SK-N-SH (cell line): ENCODE measurements around the gene FIGN. TPM values are rescaled to one million over a fixed set of nuclear protein-coding genes. Genes with fewer than 3 reads are reported as not detected.

ENCODE experiments used
- CTCF ChIA-PET: fragments of 300-600, 350-600 bp; formaldehyde crosslinking; extraction: SDS; loops from one replicate; lab custom pipeline; 2021; lab: Yijun Ruan, JAX
- POLR2A ChIA-PET: fragments of 350-600 bp; sonication (Branson Sonifier 250); formaldehyde crosslinking; extraction: SDS; loops from one replicate; lab custom pipeline; 2020; ENCODE audit warnings: antibody characterized with exemption, inconsistent platforms; lab: Yijun Ruan, JAX
- DNase-seq: peaks from one replicate; pipeline ENCODE4 v3.0.0; 2012
- H2AFZ ChIP-seq: fragments of 200-600 bp; sonication (generic); 2 replicates; pipeline ENCODE4 v1.8.1; 2016; ENCODE audit warnings: antibody characterized with exemption, mild to moderate bottlenecking, low read depth
- H3F3A ChIP-seq: fragments of 200-600 bp; sonication (generic); replicated peaks from 2 replicates; pipeline ENCODE3; 2016; ENCODE audit warnings: antibody characterized with exemption, mild to moderate bottlenecking; ENCODE audit not compliant: insufficient read depth
- H3K27ac ChIP-seq, 2 experiments: fragments of 200-500 bp in 1 of 2; fragments of 200-600 bp in 1 of 2; sonication (Bioruptor generic) in 1 of 2; sonication (generic), shearing (Covaris generic) in 1 of 2; 2 replicates each; pipeline versions ENCODE4 v1.5.1 to v1.6.1; 2014 to 2016; ENCODE audit warnings: low read depth in 2 of 2, inconsistent platforms in 1 of 2, low read length in 1 of 2, mild to moderate bottlenecking in 1 of 2, mixed read lengths in 1 of 2
- H3K27me3 ChIP-seq: fragments of 200-600 bp; sonication (generic), shearing (Covaris generic); 2 replicates; pipeline ENCODE4 v1.6.1; 2016; ENCODE audit warnings: mixed run types; ENCODE audit not compliant: insufficient read depth
- H3K36me3 ChIP-seq, 2 experiments: fragments of 200-500 bp in 1 of 2; fragments of 200-600 bp in 1 of 2; sonication (Bioruptor generic) in 1 of 2; sonication (generic) in 1 of 2; replicated peaks in 1 of 2; 2 replicates each; pipeline versions ENCODE3 to v1.5.1; 2014 to 2016; ENCODE audit warnings: low read length in 1 of 2, mild to moderate bottlenecking in 1 of 2; ENCODE audit not compliant: insufficient read depth in 2 of 2, control insufficient read depth in 1 of 2
- H3K4me1 ChIP-seq, 2 experiments: fragments of 200-500 bp in 1 of 2; fragments of 200-600 bp in 1 of 2; sonication (Bioruptor generic) in 1 of 2; sonication (generic), shearing (Covaris generic) in 1 of 2; 2 replicates each; pipeline versions ENCODE4 v1.5.1 to v1.6.1; 2014 to 2016; ENCODE audit warnings: low read depth in 1 of 2, low read length in 1 of 2, mixed run types in 1 of 2; ENCODE audit not compliant: insufficient read depth in 2 of 2, control insufficient read depth in 1 of 2
- H3K4me2 ChIP-seq: fragments of 200-600 bp; sonication (generic), shearing (Covaris generic); 2 replicates; pipeline ENCODE4 v1.6.1; 2017; ENCODE audit warnings: mixed run types
- H3K4me3 ChIP-seq, 2 experiments: fragments of 200-500 bp in 1 of 2; fragments of 200-600 bp in 1 of 2; sonication (Bioruptor generic) in 1 of 2; sonication (generic), shearing (Covaris generic) in 1 of 2; 2 replicates each; pipeline versions ENCODE4 v1.5.1 to v1.8.1; 2014 to 2016; ENCODE audit warnings: low read depth in 2 of 2, inconsistent platforms in 1 of 2, low read length in 1 of 2, mild to moderate bottlenecking in 1 of 2, mixed read lengths in 1 of 2, moderate library complexity in 1 of 2
- H3K79me2 ChIP-seq: fragments of 200-600 bp; sonication (generic); 2 replicates; pipeline ENCODE4 v1.8.1; 2017; ENCODE audit warnings: mild to moderate bottlenecking; ENCODE audit not compliant: insufficient read depth
- H3K9ac ChIP-seq: fragments of 200-600 bp; sonication (generic); 2 replicates; pipeline ENCODE4 v1.6.1; 2017; ENCODE audit warnings: mixed run types
- H3K9me2 ChIP-seq: fragments of 200-600 bp; sonication (generic); 2 replicates; pipeline ENCODE4 v1.6.1; 2017; ENCODE audit warnings: mixed run types
- H3K9me3 ChIP-seq: fragments of 200-600 bp; sonication (generic); 2 replicates; pipeline ENCODE4 v1.6.1; 2017; ENCODE audit warnings: mixed run types, mild to moderate bottlenecking, moderate library complexity
- H4K20me1 ChIP-seq: fragments of 200-600 bp; sonication (generic); 2 replicates; pipeline ENCODE4 v1.6.1; 2017; ENCODE audit warnings: mild to moderate bottlenecking, mixed run types; ENCODE audit not compliant: insufficient read depth
- ELF1 ChIP-seq: IDR thresholded peaks from 2 replicates; pipeline ENCODE4 v1.4.0; 2012
- EP300 ChIP-seq, 2 experiments: IDR thresholded peaks; 2 replicates each; pipeline versions ENCODE4 v1.4.0 to v1.6.1; 2012; ENCODE audit warnings: borderline replicate concordance in 1 of 2, low read depth in 1 of 2, low read length in 1 of 2
- FOSL2 ChIP-seq: IDR thresholded peaks from 2 replicates; pipeline ENCODE4 v1.4.0; 2012; ENCODE audit warnings: low read depth, mild to moderate bottlenecking, moderate library complexity, borderline replicate concordance
- FOXJ3 ChIP-seq: sonication (generic); formaldehyde crosslinking; IDR thresholded peaks from 2 replicates; pipeline ENCODE4 v1.5.1; 2020; ENCODE audit warnings: mild to moderate bottlenecking, missing genetic modification reagents
- FOXM1 ChIP-seq: IDR thresholded peaks from 2 replicates; pipeline ENCODE4 v1.4.0; 2012; ENCODE audit warnings: low read depth, mild to moderate bottlenecking
- GABPA ChIP-seq: IDR thresholded peaks from 2 replicates; pipeline ENCODE4 v1.4.0; 2012; ENCODE audit warnings: low read depth, mild to moderate bottlenecking
- IRF3 ChIP-seq: fragments of 150-350 bp; IDR thresholded peaks from 2 replicates; pipeline ENCODE4 v1.6.1; 2016; ENCODE audit warnings: mild to moderate bottlenecking, low read depth, low read length
- JUND ChIP-seq: IDR thresholded peaks from 2 replicates; pipeline ENCODE4 v1.4.0; 2012
- MAX ChIP-seq: IDR thresholded peaks from 2 replicates; pipeline ENCODE4 v1.4.0; 2012; ENCODE audit warnings: low read depth
- MEF2A ChIP-seq: IDR thresholded peaks from 2 replicates; pipeline ENCODE4 v1.4.0; 2012; ENCODE audit warnings: low read depth, borderline replicate concordance
- NFIC ChIP-seq: IDR thresholded peaks from 2 replicates; pipeline ENCODE4 v1.4.0; 2012; ENCODE audit warnings: borderline replicate concordance
- NRF1 ChIP-seq: IDR thresholded peaks from 2 replicates; pipeline ENCODE4 v1.6.1; 2012; ENCODE audit warnings: low read depth, mild to moderate bottlenecking, low read length
- PBX3 ChIP-seq: IDR thresholded peaks from 2 replicates; pipeline ENCODE4; 2012
- POLR2AphosphoS5 ChIP-seq: IDR thresholded peaks from 2 replicates; pipeline ENCODE4 v1.6.1; 2012; ENCODE audit warnings: low read depth, low read length
- RAD21 ChIP-seq: IDR thresholded peaks from 2 replicates; pipeline ENCODE4 v1.6.1; 2012; ENCODE audit warnings: mild to moderate bottlenecking, low read length
- RCOR1 ChIP-seq: fragments of 150-350 bp; IDR thresholded peaks from 2 replicates; pipeline ENCODE4 v1.6.1; 2017; ENCODE audit warnings: antibody characterized with exemption, low read length
- RFX5 ChIP-seq: IDR thresholded peaks from 2 replicates; pipeline ENCODE4 v1.6.1; 2012; ENCODE audit warnings: mild to moderate bottlenecking, improper control_type of control experiment, low read length
- SMC3 ChIP-seq: IDR thresholded peaks from 2 replicates; pipeline ENCODE4 v1.6.1; 2012; ENCODE audit warnings: low read depth, low read length, improper control_type of control experiment
- TEAD4 ChIP-seq: IDR thresholded peaks from 2 replicates; pipeline ENCODE4 v1.4.0; 2012; ENCODE audit warnings: mild to moderate bottlenecking, borderline replicate concordance; ENCODE audit not compliant: insufficient read depth
- USF1 ChIP-seq: IDR thresholded peaks from 2 replicates; pipeline ENCODE4 v1.4.0; 2012; ENCODE audit warnings: low read depth, borderline replicate concordance
- USF2 ChIP-seq: fragments of 150-350 bp; IDR thresholded peaks from 2 replicates; pipeline ENCODE4 v1.6.1; 2017; ENCODE audit warnings: antibody characterized with exemption, low read length, low read depth, borderline replicate concordance
- YY1 ChIP-seq: IDR thresholded peaks from 2 replicates; pipeline ENCODE4 v1.4.0; 2012; ENCODE audit warnings: low read depth, mild to moderate bottlenecking
- WGBS: methylation state at CpG from one replicate; pipeline ENCODE4 v1.1.6; 2017; ENCODE audit warnings: low lambda C conversion rate; 5-methylcytosine and 5-hydroxymethylcytosine counted together
- polyA plus RNA-seq, 3 experiments: library from polyadenylated mRNA; depleted of rRNA; stranded (reverse); fragments of >200 nt; gene quantifications; 2 replicates each; pipeline ENCODE4 v1.2.3, GENCODE V29; 2012
- TF ChIP-seq, protein P1 (sequence below): IDR thresholded peaks from 2 replicates; pipeline ENCODE4 v1.4.0; 2012; ENCODE audit warnings: low read depth, borderline replicate concordance

FIGN gene
- polyA plus RNA-seq, 1 of the 3 experiments (the other 2 are of a cell fraction): 0.74 TPM

GRCh38 chr2:163659224-163659623, 76.6 kb downstream of the FIGN start (continued):
- 0 out of 2 replicates have a peak, but pooled peaks have one; percentile 32 for TF ChIP-seq TEAD4
- no peak for TF ChIP-seq IRF3
- peak; percentile 71 for TF ChIP-seq PBX3
- no peak; a peak in 1 of 4 replicates for TF ChIP-seq EP300 (IDR thresholded peaks at IDR 0.05; ENCODE audit: borderline replicate concordance in 1 of 2, low read depth in 1 of 2, low read length in 1 of 2)
- no peak for TF ChIP-seq MEF2A
- TF ChIP-seq FOXJ3: no peak
- TF ChIP-seq RAD21: no peak
- TF ChIP-seq FOXM1: no peak
- TF ChIP-seq SMC3: no peak
- no peak for TF ChIP-seq GABPA
- peak; percentile 68; the same call in 1 of the 2 replicates for TF ChIP-seq FOSL2
- no peak for TF ChIP-seq NFIC
- TF ChIP-seq RCOR1: no peak
- TF ChIP-seq JUND: peak; percentile 50
- TF ChIP-seq ELF1: no peak
- TF ChIP-seq, protein P1, sequence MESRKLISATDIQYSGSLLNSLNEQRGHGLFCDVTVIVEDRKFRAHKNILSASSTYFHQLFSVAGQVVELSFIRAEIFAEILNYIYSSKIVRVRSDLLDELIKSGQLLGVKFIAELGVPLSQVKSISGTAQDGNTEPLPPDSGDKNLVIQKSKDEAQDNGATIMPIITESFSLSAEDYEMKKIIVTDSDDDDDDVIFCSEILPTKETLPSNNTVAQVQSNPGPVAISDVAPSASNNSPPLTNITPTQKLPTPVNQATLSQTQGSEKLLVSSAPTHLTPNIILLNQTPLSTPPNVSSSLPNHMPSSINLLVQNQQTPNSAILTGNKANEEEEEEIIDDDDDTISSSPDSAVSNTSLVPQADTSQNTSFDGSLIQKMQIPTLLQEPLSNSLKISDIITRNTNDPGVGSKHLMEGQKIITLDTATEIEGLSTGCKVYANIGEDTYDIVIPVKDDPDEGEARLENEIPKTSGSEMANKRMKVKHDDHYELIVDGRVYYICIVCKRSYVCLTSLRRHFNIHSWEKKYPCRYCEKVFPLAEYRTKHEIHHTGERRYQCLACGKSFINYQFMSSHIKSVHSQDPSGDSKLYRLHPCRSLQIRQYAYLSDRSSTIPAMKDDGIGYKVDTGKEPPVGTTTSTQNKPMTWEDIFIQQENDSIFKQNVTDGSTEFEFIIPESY: no peak

DNA sequence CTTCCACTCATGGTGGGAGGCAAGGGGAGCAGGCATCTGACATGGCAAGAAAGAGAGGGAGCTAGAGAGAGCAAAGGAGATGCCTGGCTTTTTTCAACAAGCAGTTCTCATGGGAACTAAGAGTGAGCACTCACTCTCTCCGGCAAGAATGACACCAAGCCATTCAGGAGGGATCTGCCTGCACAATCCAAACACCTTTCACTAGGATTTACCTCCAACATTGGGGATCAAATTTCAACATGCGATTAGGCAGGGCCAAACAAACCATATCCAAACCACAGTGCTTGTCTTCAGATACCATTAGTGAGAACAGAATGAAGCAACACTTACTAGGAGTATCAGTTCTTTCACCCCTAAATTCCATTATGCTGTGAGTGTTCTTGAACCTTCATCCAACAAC, 77.3 kb downstream of the FIGN start:
- Histone ChIP-seq H3K4me3 (no peak overlapping the region), H3K27me3 (no peaks in the 10 kb centered on the region), H3K4me2 (no peak overlapping the region), H4K20me1 (no peaks in the 10 kb centered on the region), H3K4me1 (peaks cover 5 to 11% of the 10 kb centered on the region in 2 experiments), H3K27ac (no peak overlapping the region; a peak in 1 of 4 replicates), H3F3A (peaks cover 11% of the 10 kb centered on the region), H3K9me2 (no peaks in the 10 kb centered on the region), H3K9me3 (no peaks in the 10 kb centered on the region), H3K9ac (no peak overlapping the region), H2AFZ (no peak overlapping the region), H3K36me3 (no peaks in the 10 kb centered on the region), H3K79me2 (no peaks in the 10 kb centered on the region)
- no peak for TF ChIP-seq MEF2A
- TF ChIP-seq NRF1: no peak
- no peak for TF ChIP-seq RAD21
- no peak for TF ChIP-seq USF1
- TF ChIP-seq YY1: no peak
- TF ChIP-seq EP300 (IDR thresholded peaks at IDR 0.05; ENCODE audit: borderline replicate concordance in 1 of 2, low read depth in 1 of 2, low read length in 1 of 2): no peak
- TF ChIP-seq USF2: no peak
- no peak for TF ChIP-seq POLR2AphosphoS5
- no peak for TF ChIP-seq MAX
- no peak for TF ChIP-seq RFX5
- CTCF ChIA-PET: no interaction called here
- POLR2A ChIA-PET: no interaction called here
- WGBS: 78% methylated on average over 2 of the region's 2 CpGs
- no peak for DNase-seq
